HepG2 (cell line): ENCODE results near the gene ST6GALNAC4. TPM values are rescaled to one million over a fixed set of nuclear protein-coding genes. Genes with fewer than 3 reads are reported as not detected.
A peak's percentile ranks its signal among the peaks of the same experiment; 100 is the strongest.

Experiments
- ADNP ChIP-seq: sonication (generic); formaldehyde crosslinking; IDR thresholded peaks from 2 replicates; pipeline ENCODE4 v1.4.0; 2020; ENCODE audit warnings: missing genetic modification reagents
- GLMP ChIP-seq: sonication (generic); formaldehyde crosslinking; IDR thresholded peaks from 2 replicates; pipeline ENCODE4 v1.9.0; 2021; ENCODE audit warnings: missing genetic modification reagents, mild to moderate bottlenecking, borderline replicate concordance
- KDM5A ChIP-seq: fragments of 200-600 bp; sonication (generic); IDR thresholded peaks from 2 replicates; pipeline ENCODE4 v1.7.0; 2018; ENCODE audit warnings: antibody characterized with exemption, mild to moderate bottlenecking, low read length, borderline replicate concordance
- MBNL3 ChIP-seq: fragments of 250-450 bp; sonication (Bioruptor Pico); conservative IDR thresholded peaks from 2 replicates; pipeline ENCODE4 v1.8.0; 2022; ENCODE audit warnings: mild to moderate bottlenecking, inconsistent platforms
- NFYC ChIP-seq: IDR thresholded peaks from 2 replicates; pipeline ENCODE4 v1.6.1; 2016; ENCODE audit warnings: missing genetic modification reagents, missing compliant biosample characterization
- NPAS2 ChIP-seq: sonication (generic); formaldehyde crosslinking; IDR thresholded peaks from 2 replicates; pipeline ENCODE4 v1.8.0; 2022; ENCODE audit warnings: mild to moderate bottlenecking, missing genetic modification reagents, borderline replicate concordance
- NR0B2 ChIP-seq: sonication (generic); formaldehyde crosslinking; IDR thresholded peaks from 2 replicates; pipeline ENCODE4 v1.4.0; 2020; ENCODE audit warnings: mild to moderate bottlenecking, missing genetic modification reagents
- PLRG1 ChIP-seq: fragments of 450-650 bp; conservative IDR thresholded peaks from 2 replicates; pipeline ENCODE4 v1.6.1; 2016
- RFXANK ChIP-seq: IDR thresholded peaks from 2 replicates; pipeline ENCODE4 v1.6.1; 2016
- SIX1 ChIP-seq: sonication (generic); formaldehyde crosslinking; IDR thresholded peaks from 2 replicates; pipeline ENCODE4 v1.4.0; 2020; ENCODE audit warnings: missing genetic modification reagents, borderline replicate concordance
- SNAI1 ChIP-seq: sonication (generic); formaldehyde crosslinking; IDR thresholded peaks from 2 replicates; pipeline ENCODE4 v1.5.0; 2020; ENCODE audit warnings: mild to moderate bottlenecking, missing genetic modification reagents, borderline replicate concordance
- SP1 ChIP-seq, 2 experiments: fragments of 450-650 bp in 1 of 2; sonication (generic) in 1 of 2; formaldehyde crosslinking in 1 of 2; IDR thresholded peaks; 2 replicates each; pipeline versions ENCODE4 v1.4.0 to v1.6.1; 2016 to 2020; ENCODE audit warnings: missing genetic modification reagents in 1 of 2
- TAF15 ChIP-seq: fragments of 200-400 bp; formaldehyde crosslinking; IDR thresholded peaks from one replicate; pipeline ENCODE4 v1.6.1; 2018; ENCODE audit warnings: mild to moderate bottlenecking, low read depth, low read length; ENCODE audit not compliant: poor library complexity, severe bottlenecking
- ZFX ChIP-seq: sonication (generic); formaldehyde crosslinking; IDR thresholded peaks from 2 replicates; pipeline ENCODE4 v1.4.0; 2020; ENCODE audit warnings: mild to moderate bottlenecking, low read depth, missing genetic modification reagents, moderate library complexity
- ZGPAT ChIP-seq: IDR thresholded peaks from 2 replicates; pipeline ENCODE4 v1.6.1; 2016; ENCODE audit warnings: mild to moderate bottlenecking
- ZKSCAN5 ChIP-seq: sonication (generic); formaldehyde crosslinking; IDR thresholded peaks from 2 replicates; pipeline ENCODE4 v1.5.1; 2020; ENCODE audit warnings: mild to moderate bottlenecking, missing genetic modification reagents
- ZKSCAN8 ChIP-seq: IDR thresholded peaks from 2 replicates; pipeline ENCODE4 v1.6.1; 2016; ENCODE audit warnings: borderline replicate concordance, missing genetic modification reagents, missing compliant biosample characterization
- ZNF12 ChIP-seq: sonication (generic); formaldehyde crosslinking; IDR thresholded peaks from 2 replicates; pipeline ENCODE4 v1.5.0; 2020; ENCODE audit warnings: missing genetic modification reagents
- ZNF296 ChIP-seq: sonication (generic); formaldehyde crosslinking; conservative IDR thresholded peaks from 2 replicates; pipeline ENCODE4 v1.5.0; 2020; ENCODE audit warnings: mild to moderate bottlenecking, missing genetic modification reagents
- ZNF335 ChIP-seq: sonication (generic); formaldehyde crosslinking; IDR thresholded peaks from 2 replicates; pipeline ENCODE4 v1.4.0; 2020; ENCODE audit warnings: missing genetic modification reagents
- ZNF33B ChIP-seq: sonication (generic); formaldehyde crosslinking; IDR thresholded peaks from 2 replicates; pipeline ENCODE4 v1.5.1; 2020; ENCODE audit warnings: mild to moderate bottlenecking, missing genetic modification reagents
- ZNF44 ChIP-seq: sonication (generic); formaldehyde crosslinking; IDR thresholded peaks from 2 replicates; pipeline ENCODE4 v1.5.1; 2020; ENCODE audit warnings: mild to moderate bottlenecking, missing genetic modification reagents
- ZNF451 ChIP-seq: sonication (generic); formaldehyde crosslinking; IDR thresholded peaks from 2 replicates; pipeline ENCODE4 v1.5.0; 2020; ENCODE audit warnings: mild to moderate bottlenecking, missing genetic modification reagents
- polyA plus RNA-seq, 8 experiments: library from polyadenylated mRNA; depleted of rRNA in 3 of 8; stranded (reverse) in 7 of 8; unstranded in 1 of 8; fragments of >200 nt; fragmentation: Illumina TruSeq in 4 of 8; extraction: Trizol in 4 of 8; gene quantifications; 2 replicates each; pipeline versions ENCODE4 v1.2.1 to v1.2.3, GENCODE V29; 2011 to 2016; ENCODE audit warnings: low read depth in 4 of 8, missing spikeins in 1 of 8, mixed read lengths in 1 of 8; ENCODE audit not compliant: insufficient read depth in 1 of 8
- total RNA-seq, 5 experiments: library from RNA; depleted of rRNA; stranded (reverse); fragments of >200 nt; fragmentation: Illumina TruSeq; extraction: Trizol; gene quantifications; 2 replicates each; pipeline ENCODE4 v1.2.3, GENCODE V29; 2016; ENCODE audit warnings: low read depth in 1 of 5
- TF ChIP-seq, protein P1 (sequence below): sonication (generic); formaldehyde crosslinking; IDR thresholded peaks from 2 replicates; pipeline ENCODE4 v1.8.1; 2023; ENCODE audit warnings: mild to moderate bottlenecking, inconsistent platforms, moderate library complexity, missing genetic modification reagents, borderline replicate concordance
- TF ChIP-seq, protein P2 (sequence below): IDR thresholded peaks from 2 replicates; pipeline ENCODE4 v1.6.1; 2016; ENCODE audit warnings: missing compliant biosample characterization, missing genetic modification reagents, borderline replicate concordance
- TF ChIP-seq, protein P3 (sequence below): sonication (generic); formaldehyde crosslinking; IDR thresholded peaks from 2 replicates; pipeline ENCODE4 v1.4.0; 2020; ENCODE audit warnings: missing genetic modification reagents, low read depth, mild to moderate bottlenecking, borderline replicate concordance

The ST6GALNAC4 gene
- total and polyA plus RNA-seq, 2 of the 13 experiments (the other 11 are each of a cell fraction or from before 2014, with no cell fraction given) = 18.8 to 27.7 TPM

- TF ChIP-seq ZFX (CRISPR knock-in tag) (peak; percentile 33; the same call in 1 of the 2 replicates), MBNL3 (CRISPR knock-in tag) (no peak), ADNP (CRISPR knock-in tag) (no peak), ZNF44 (no peak), ZNF335 (no peak), SP1 (IDR thresholded peaks at IDR 0.05) (no peak), SP1 (CRISPR knock-in tag; IDR thresholded peaks at IDR 0.05) (peak; percentile 63; the same call in 1 of the 2 replicates), ZNF12 (CRISPR knock-in tag) (no peak; the same call in 1 of the 2 replicates), NFYC (no peak), TAF15 (no peak), ZNF33B (no peak), ZKSCAN5 (peak; percentile 54; the same call in 1 of the 2 replicates), KDM5A (no peak), RFXANK (no peak), SNAI1 (CRISPR knock-in tag) (no peak), GLMP (CRISPR knock-in tag) (no peak), NPAS2 (CRISPR knock-in tag) (no peak), ZNF296 (CRISPR knock-in tag) (no peak), SIX1 (CRISPR knock-in tag) (no peak), ZGPAT (CRISPR knock-in tag) (no peak), PLRG1 (no peak), NR0B2 (CRISPR knock-in tag) (no peak), ZNF451 (no peak), ZKSCAN8 (CRISPR knock-in tag) (no peak)
- TF ChIP-seq, protein P1, sequence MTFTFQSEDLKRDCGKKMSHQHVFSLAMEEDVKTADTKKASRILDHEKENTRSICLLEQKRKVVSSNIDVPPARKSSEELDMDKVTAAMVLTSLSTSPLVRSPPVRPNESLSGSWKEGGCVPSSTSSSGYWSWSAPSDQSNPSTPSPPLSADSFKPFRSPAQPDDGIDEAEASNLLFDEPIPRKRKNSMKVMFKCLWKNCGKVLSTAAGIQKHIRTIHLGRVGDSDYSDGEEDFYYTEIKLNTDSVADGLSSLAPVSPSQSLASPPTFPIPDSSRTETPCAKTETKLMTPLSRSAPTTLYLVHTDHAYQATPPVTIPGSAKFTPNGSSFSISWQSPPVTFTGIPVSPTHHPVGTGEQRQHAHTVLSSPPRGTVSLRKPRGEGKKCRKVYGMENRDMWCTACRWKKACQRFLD (CRISPR knock-in tag) = no peak
- TF ChIP-seq, protein P2, sequence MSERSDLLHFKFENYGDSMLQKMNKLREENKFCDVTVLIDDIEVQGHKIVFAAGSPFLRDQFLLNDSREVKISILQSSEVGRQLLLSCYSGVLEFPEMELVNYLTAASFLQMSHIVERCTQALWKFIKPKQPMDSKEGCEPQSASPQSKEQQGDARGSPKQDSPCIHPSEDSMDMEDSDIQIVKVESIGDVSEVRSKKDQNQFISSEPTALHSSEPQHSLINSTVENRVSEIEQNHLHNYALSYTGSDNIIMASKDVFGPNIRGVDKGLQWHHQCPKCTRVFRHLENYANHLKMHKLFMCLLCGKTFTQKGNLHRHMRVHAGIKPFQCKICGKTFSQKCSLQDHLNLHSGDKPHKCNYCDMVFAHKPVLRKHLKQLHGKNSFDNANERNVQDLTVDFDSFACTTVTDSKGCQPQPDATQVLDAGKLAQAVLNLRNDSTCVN (CRISPR knock-in tag) = no peak
- TF ChIP-seq, protein P3, sequence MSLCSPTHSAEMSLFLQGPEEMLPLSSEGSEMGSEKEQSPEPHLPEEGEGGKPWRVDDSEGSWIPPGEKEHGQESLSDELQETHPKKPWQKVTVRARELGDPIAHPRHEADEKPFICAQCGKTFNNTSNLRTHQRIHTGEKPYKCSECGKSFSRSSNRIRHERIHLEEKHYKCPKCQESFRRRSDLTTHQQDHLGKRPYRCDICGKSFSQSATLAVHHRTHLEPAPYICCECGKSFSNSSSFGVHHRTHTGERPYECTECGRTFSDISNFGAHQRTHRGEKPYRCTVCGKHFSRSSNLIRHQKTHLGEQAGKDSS (CRISPR knock-in tag) = no peak
Observed at GRCh38 chr9:127943731-127944144, 26.9 kb upstream of the ST6GALNAC4 start (continued).
